Thymus (tissue), 11 donors: ENCODE measurements around the gene SIK3. TPM values are rescaled to one million over a fixed set of nuclear protein-coding genes. Genes with fewer than 3 reads are reported as not detected.

Source experiments
- DNase-seq, 9 donors: peaks; one replicate each; pipeline ENCODE4 v3.0.0-alpha.2; 2013; ENCODE audit warnings: low spot score in 9 of 9, low read depth in 6 of 9, missing footprints in 1 of 9
- H3K27ac ChIP-seq, 2 donors: one replicate each; pipeline ENCODE4 v1.5.1; 2013; ENCODE audit warnings: control low read depth in 1 of 2, low read depth in 1 of 2, low read length in 1 of 2, mild to moderate bottlenecking in 1 of 2, moderate library complexity in 1 of 2
- H3K27me3 ChIP-seq, 2 donors: one replicate each; pipeline ENCODE4 v1.5.1; 2013; ENCODE audit warnings: low read length in 1 of 2; ENCODE audit not compliant: control insufficient read depth in 2 of 2, insufficient read depth in 1 of 2
- H3K36me3 ChIP-seq, 2 donors: one replicate each; pipeline ENCODE4 v1.5.1; 2013; ENCODE audit warnings: low read length in 1 of 2, mild to moderate bottlenecking in 1 of 2, moderate library complexity in 1 of 2; ENCODE audit not compliant: control insufficient read depth in 2 of 2, insufficient read depth in 2 of 2
- H3K4me1 ChIP-seq, 2 donors: one replicate each; pipeline ENCODE4 v1.5.1; 2013; ENCODE audit warnings: low read length in 2 of 2; ENCODE audit not compliant: control insufficient read depth in 2 of 2, insufficient read depth in 2 of 2
- H3K4me3 ChIP-seq, 2 donors: one replicate each; pipeline ENCODE4 v1.5.1; 2013; ENCODE audit warnings: low read length in 2 of 2, control low read depth in 1 of 2, mild to moderate bottlenecking in 1 of 2
- H3K9me3 ChIP-seq, 2 donors: one replicate each; pipeline ENCODE4 v1.5.1; 2013; ENCODE audit warnings: low read length in 1 of 2, mild to moderate bottlenecking in 1 of 2; ENCODE audit not compliant: control insufficient read depth in 2 of 2, insufficient read depth in 1 of 2
- WGBS: extraction: QIAGEN DNeasy Blood & Tissue Kit; methylation state at CpG from one replicate; pipeline ENCODE4 v1.1.7; 2013; 5-methylcytosine and 5-hydroxymethylcytosine counted together
- polyA plus RNA-seq: library from polyadenylated mRNA; stranded (reverse); fragments of 200-250 nt; gene quantifications from one replicate; pipeline ENCODE4 v1.2.3, GENCODE V29; 2013
- total RNA-seq: library from RNA; stranded (reverse); fragments of 120-200 nt; gene quantifications from one replicate; pipeline ENCODE4 v1.2.4, GENCODE V29; 2013
- donor health status: healthy.

The SIK3 gene
- total and polyA plus RNA-seq, 2 donors: 10.3 to 12.2 TPM

DNA sequence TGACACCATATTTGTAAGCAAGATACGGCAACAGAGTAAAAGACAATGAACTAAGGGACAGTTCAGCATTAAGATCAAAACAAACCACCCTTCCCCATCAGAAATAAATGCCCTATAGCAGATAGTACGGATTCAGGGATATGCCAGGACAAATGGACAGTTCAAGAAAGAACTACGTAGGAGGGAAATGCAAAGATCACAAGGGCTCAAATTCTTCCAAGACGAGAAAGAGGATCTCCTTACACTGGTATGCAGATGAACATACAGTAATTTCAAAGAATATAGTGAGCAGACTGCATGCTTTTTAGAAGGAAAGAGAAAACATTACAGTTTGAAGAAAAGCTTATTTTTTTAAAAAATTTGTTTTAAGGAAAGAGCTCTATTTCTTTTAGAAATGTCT is 136.1 kb downstream of the SIK3 start:
- Histone ChIP-seq H3K36me3 (no peaks in the 10 kb centered on the region), H3K4me1 (peaks cover 0 to 2% of the 10 kb centered on the region in 2 donors), H3K27me3 (no peaks in the 10 kb centered on the region), H3K4me3 (no peak overlapping the region), H3K27ac (no peak overlapping the region), H3K9me3 (no peaks in the 10 kb centered on the region)
- DNase-seq: no peak
- 97% methylated on average over 4 of the region's 4 CpGs for WGBS

DNA sequence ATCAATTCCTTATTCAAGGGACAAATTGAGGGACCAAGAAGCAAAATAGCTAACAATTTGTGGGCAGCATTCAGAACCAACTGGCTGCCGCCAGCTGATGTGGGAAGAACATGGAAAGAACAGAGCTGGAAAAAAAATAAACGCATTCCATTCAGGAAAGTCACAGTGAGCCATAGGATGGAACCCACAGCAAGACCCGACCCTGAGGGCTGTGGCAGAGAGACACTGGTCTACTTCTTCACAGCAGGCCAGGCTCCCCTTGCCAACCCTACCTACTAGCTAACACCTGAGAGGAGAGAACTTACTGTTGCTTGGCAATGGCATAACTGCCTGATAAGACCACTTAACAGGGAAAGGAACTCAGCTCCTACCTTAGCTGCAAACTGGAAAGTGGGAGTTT is 137.3 kb downstream of the SIK3 start:
- WGBS: 96% methylated on average over 3 of the region's 3 CpGs
- H3K4me1 ChIP-seq: peaks cover 2 to 3% of the 10 kb centered on the region in 2 donors
- peaks cover 1 to 2% of the 10 kb centered on the region in 2 donors for H3K36me3 ChIP-seq
- DNase-seq: no peak
- no peak overlapping the region for H3K27ac ChIP-seq
- H3K9me3 ChIP-seq: no peaks in the 10 kb centered on the region
- no peak overlapping the region for H3K4me3 ChIP-seq
- H3K27me3 ChIP-seq: no peaks in the 10 kb centered on the region

DNA sequence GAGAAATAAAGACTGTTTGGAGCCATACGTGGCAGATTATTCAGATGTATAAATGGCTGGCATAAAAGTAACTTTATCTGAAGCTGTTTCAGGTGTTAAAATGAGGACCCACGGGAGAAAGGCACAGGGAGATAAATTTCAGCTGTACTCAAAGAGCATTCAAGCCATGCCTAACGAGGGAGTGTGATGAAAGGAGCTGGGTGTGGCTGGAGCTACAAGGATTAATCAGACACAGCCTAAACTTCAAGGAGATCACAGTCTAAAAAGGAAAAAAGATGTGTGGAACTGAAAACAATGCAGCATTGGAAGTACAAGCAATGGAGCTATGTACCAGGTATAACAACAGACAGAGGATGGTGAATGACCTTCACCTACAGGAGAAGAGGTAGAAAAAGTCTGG is 140.0 kb downstream of the SIK3 start:
- Histone ChIP-seq H3K4me3 (no peak overlapping the region), H3K27me3 (no peaks in the 10 kb centered on the region), H3K9me3 (no peaks in the 10 kb centered on the region), H3K27ac (no peak overlapping the region), H3K4me1 (peaks cover 5 to 18% of the 10 kb centered on the region in 2 donors), H3K36me3 (peaks cover 4 to 11% of the 10 kb centered on the region in 2 donors)
- DNase-seq: no peak
- WGBS: 86% methylated on average over 3 of the region's 3 CpGs

DNA sequence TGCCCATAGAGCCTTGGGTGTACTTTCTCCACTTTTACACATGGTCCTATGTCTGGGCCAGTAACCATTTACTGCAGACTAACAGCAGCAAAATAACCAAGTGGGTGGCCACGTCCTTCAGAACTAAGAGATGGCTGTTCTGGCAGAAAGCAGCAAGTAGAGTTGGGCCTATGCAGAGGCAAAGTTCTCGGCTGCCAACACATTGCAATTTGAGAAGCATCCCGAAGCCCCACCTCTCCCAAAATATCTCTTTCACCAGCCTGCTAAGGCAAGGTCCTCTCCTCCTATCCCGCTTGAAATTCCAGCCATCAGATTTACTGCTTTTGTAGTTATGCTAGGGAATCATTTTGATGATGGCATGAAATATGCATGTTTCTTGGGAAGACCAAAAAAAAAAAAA is 142.3 kb downstream of the SIK3 start:
- Histone ChIP-seq H3K36me3 (peaks cover 4 to 17% of the 10 kb centered on the region in 2 donors), H3K4me3 (no peak overlapping the region), H3K27me3 (no peaks in the 10 kb centered on the region), H3K27ac (peak overlapping the region in 1 of 2 donors; percentile 48), H3K4me1 (peaks cover 5 to 18% of the 10 kb centered on the region in 2 donors), H3K9me3 (no peaks in the 10 kb centered on the region)
- WGBS: 94% methylated on average over 4 of the region's 4 CpGs
- DNase-seq: no peak

DNA sequence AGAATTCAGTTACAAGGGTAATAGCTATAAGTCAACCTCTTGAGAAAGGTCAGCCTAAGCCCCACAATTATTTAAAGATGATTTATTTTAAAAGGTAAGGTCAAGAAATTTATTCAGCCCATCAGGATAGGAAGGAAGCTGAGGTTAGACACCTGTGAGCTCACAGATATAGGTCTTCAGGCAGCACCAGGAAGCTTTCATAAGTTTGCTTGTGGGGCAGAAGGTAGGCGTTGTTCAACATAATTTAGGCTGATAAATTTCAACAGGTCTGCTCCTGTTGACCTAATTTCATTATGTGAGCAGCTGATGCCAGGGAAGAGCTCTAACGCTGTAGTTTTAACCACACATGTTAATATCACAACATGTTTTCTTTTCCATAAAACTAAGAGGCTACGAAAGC is 142.7 kb downstream of the SIK3 start:
- H3K4me3 ChIP-seq: no peak overlapping the region
- WGBS: 54% methylated on average over 3 of the region's 3 CpGs
- H3K27me3 ChIP-seq: no peaks in the 10 kb centered on the region
- peaks cover 4 to 21% of the 10 kb centered on the region in 2 donors for H3K36me3 ChIP-seq
- DNase-seq: peak in 2 of 9 donors; percentile 22 to 41
- H3K27ac ChIP-seq: peak overlapping the region in 1 of 2 donors; percentile 48
- H3K4me1 ChIP-seq: peaks cover 5 to 18% of the 10 kb centered on the region in 2 donors
- H3K9me3 ChIP-seq: no peaks in the 10 kb centered on the region

DNA sequence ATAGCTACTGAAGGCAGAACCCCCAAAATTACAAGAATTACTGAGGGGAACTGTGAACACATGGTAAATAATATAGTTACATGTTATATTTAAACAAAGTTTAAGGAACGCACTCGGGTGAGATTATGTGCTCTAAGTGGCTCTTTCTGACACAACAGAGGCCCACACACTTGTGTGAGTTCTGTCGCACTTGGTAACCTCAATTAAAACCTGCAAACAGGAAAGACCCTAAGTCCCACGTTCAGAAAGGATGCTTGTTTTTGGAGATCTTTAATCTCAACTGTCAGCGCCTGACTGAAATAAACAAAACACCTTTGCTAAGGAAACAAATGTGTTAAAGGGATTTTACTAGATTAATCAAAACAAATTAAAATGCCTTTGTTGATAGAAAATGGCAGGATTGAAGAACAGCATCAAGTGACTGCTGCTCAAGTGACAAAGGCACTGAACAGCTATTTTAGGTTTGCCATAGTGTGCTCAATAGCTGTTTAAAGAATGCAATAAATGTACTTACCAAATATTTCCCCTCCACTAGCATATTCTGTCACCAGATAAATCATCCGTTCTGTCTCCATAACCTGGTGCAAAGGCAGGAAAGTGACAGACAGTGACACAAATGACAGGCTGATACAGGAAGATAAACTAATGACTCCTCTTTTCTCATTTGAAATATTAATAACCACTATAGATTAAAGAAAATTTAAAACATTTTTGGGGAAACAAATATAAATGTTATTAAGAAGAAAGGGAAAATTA is 144.5 kb downstream of the SIK3 start:
- Histone ChIP-seq H3K27ac (peak overlapping the region; percentile 8 to 50), H3K9me3 (no peaks in the 10 kb centered on the region), H3K4me3 (no peak overlapping the region), H3K27me3 (no peaks in the 10 kb centered on the region), H3K4me1 (peaks cover 5 to 18% of the 10 kb centered on the region in 2 donors), H3K36me3 (peaks cover 12 to 31% of the 10 kb centered on the region in 2 donors)
- WGBS: 85% methylated on average over 6 of the region's 6 CpGs
- DNase-seq: peak in 2 of 9 donors; percentile 33 to 61

DNA sequence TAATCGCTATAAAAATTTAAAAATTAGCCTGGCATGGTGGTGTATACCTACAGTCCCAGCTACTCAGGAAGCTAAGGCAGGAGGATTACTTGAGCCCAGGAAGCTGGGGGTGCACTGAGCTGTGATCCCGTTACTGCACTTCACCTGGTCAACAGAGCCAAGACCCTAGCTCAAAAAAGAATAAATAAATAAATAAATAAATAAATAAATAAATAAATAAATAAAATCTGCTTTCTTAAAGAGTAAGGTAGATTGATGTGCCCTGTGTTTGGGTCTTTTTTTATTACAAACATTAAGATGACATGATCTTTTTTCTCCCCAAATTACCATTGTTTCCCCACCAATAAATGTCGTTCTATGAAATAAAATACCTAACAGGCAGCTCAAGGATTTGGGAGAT is 146.5 kb downstream of the SIK3 start:
- H3K27me3 ChIP-seq: no peaks in the 10 kb centered on the region
- H3K4me3 ChIP-seq: no peak overlapping the region
- no peak for DNase-seq
- over 99% methylated on average over 3 of the region's 3 CpGs for WGBS
- H3K4me1 ChIP-seq: peaks cover 3 to 18% of the 10 kb centered on the region in 2 donors
- no peaks in the 10 kb centered on the region for H3K9me3 ChIP-seq
- peaks cover 12 to 37% of the 10 kb centered on the region in 2 donors for H3K36me3 ChIP-seq
- H3K27ac ChIP-seq: no peak overlapping the region

DNA sequence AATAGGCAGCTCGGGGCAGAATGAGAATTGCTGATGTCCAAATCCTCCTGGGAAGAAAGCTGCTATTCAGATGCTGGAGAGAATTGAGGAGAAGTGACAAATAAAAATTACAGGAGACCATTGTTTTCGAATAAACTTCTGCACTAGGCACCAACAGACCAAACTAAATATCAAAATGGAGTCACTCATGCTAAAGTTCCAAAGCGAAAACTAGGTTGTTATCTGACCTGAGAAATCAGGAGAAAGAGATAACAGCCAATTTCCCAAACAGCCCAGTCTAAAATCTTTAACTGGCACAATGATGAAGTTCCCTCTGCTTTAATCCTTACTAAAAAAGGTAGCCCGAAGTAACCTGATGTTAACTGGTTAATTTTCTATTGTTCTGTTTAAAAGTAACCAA is 148.0 kb downstream of the SIK3 start:
- H3K36me3 ChIP-seq: peaks cover 8 to 30% of the 10 kb centered on the region in 2 donors
- WGBS: 98% methylated on average over 4 of the region's 4 CpGs
- no peak for DNase-seq
- peaks cover 0 to 9% of the 10 kb centered on the region in 2 donors for H3K4me1 ChIP-seq
- no peaks in the 10 kb centered on the region for H3K27me3 ChIP-seq
- no peak overlapping the region for H3K4me3 ChIP-seq
- H3K27ac ChIP-seq: no peak overlapping the region
- no peaks in the 10 kb centered on the region for H3K9me3 ChIP-seq

DNA sequence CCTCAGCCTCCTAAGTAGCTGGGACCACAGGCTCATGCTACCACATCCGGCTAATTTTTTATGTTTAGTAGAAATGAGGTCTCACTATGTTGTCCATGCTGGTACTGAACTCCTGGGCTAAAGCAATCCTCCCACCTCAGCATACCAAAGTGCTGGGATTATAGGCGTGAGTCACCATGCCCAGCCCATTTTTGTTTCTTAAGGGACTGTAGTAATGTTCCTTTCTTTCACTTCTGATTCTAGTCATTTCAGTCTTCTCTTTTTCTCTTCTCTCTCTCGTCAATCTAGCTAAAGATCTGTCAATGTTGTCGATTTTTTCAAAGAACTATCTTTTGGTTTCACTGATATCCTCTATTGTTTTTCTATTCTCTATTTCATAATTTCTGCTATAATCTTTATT is 149.8 kb downstream of the SIK3 start:
- Histone ChIP-seq H3K4me1 (peaks cover 0 to under 1% of the 10 kb centered on the region in 2 donors), H3K27me3 (no peaks in the 10 kb centered on the region), H3K4me3 (no peak overlapping the region), H3K9me3 (no peaks in the 10 kb centered on the region), H3K27ac (no peak overlapping the region), H3K36me3 (peaks cover 14 to 31% of the 10 kb centered on the region in 2 donors)
- WGBS: 88% methylated on average over 4 of the region's 4 CpGs
- no peak for DNase-seq
